Activated CD8-positive, alpha-beta T cell treated with anti-CD3 and anti-CD28 coated beads for 36 hours (primary cell): ENCODE measurements around the gene VWA1. TPM values are rescaled to one million over a fixed set of nuclear protein-coding genes. Genes with fewer than 3 reads are reported as not detected.
A peak's percentile ranks its signal among the peaks of the same experiment; 100 is the strongest.

ENCODE experiments used
- ATAC-seq: fragments of 200-7000 bp; cut with Tn5 transposase; one replicate; pipeline ENCODE4 v1.10.0; 2021; ENCODE audit warnings: mild to moderate bottlenecking, moderate library complexity
- CTCF ChIA-PET: fragments of 350-600 bp; sonication (Branson Sonifier 250); formaldehyde crosslinking; loops from one replicate; lab custom pipeline; 2021; ENCODE audit warnings: antibody characterized with exemption; lab: Charles Lee
- POLR2A ChIA-PET: fragments of 350-600 bp; sonication (Branson Sonifier 250); formaldehyde crosslinking; loops from one replicate; lab custom pipeline; 2021; ENCODE audit warnings: antibody characterized with exemption; lab: Charles Lee
- DNase-seq: peaks from one replicate; pipeline ENCODE4 v3.0.0-alpha.2; 2020
- H3K27ac Mint-ChIP-seq: one replicate; pipeline ENCODE4 v1.8.0; 2021; ENCODE audit warnings: mild to moderate bottlenecking, mixed read lengths
- H3K27me3 Mint-ChIP-seq: one replicate; pipeline ENCODE4 v1.8.0; 2021; ENCODE audit warnings: mixed read lengths
- H3K36me3 Mint-ChIP-seq: one replicate; pipeline ENCODE4 v1.8.0; 2021; ENCODE audit warnings: low read depth, mixed read lengths
- H3K4me1 Mint-ChIP-seq: one replicate; pipeline ENCODE4 v1.8.0; 2021; ENCODE audit warnings: low read depth, mixed read lengths
- H3K4me3 Mint-ChIP-seq: one replicate; pipeline ENCODE4 v1.8.0; 2021; ENCODE audit warnings: mild to moderate bottlenecking, moderate library complexity, mixed read lengths
- H3K9me3 Mint-ChIP-seq: one replicate; pipeline ENCODE4 v1.8.0; 2021; ENCODE audit warnings: mixed read lengths
- intact Hi-C: fragments of 100-400 bp; cut with micrococcal nuclease; formaldehyde crosslinking; loops from one replicate; pipeline ENCODE4 v1.10.0; 2022
- total RNA-seq, 2 experiments: library from RNA; stranded (reverse); gene quantifications; one replicate each; pipeline ENCODE4 v1.2.3, GENCODE V29; 2021
- TF ChIP-seq, protein P1 (sequence below): fragments of 200-600 bp; IDR thresholded peaks from one replicate; pipeline ENCODE4 v1.8.0; 2022; ENCODE audit warnings: antibody characterized with exemption, mild to moderate bottlenecking

The VWA1 gene
- total RNA-seq, 2 experiments from 2014 or later = 0.72 to 0.97 TPM

GRCh38 chr1:1395166-1395565, 40.3 kb upstream of the VWA1 start:
- TF ChIP-seq, protein P1, sequence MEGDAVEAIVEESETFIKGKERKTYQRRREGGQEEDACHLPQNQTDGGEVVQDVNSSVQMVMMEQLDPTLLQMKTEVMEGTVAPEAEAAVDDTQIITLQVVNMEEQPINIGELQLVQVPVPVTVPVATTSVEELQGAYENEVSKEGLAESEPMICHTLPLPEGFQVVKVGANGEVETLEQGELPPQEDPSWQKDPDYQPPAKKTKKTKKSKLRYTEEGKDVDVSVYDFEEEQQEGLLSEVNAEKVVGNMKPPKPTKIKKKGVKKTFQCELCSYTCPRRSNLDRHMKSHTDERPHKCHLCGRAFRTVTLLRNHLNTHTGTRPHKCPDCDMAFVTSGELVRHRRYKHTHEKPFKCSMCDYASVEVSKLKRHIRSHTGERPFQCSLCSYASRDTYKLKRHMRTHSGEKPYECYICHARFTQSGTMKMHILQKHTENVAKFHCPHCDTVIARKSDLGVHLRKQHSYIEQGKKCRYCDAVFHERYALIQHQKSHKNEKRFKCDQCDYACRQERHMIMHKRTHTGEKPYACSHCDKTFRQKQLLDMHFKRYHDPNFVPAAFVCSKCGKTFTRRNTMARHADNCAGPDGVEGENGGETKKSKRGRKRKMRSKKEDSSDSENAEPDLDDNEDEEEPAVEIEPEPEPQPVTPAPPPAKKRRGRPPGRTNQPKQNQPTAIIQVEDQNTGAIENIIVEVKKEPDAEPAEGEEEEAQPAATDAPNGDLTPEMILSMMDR = no peak
- ATAC-seq (no peak), DNase-seq (no peak)
- ChIA-PET POLR2A (interaction anchor here (1.3 kb wide), 1 partner anchor 14 kb away, joined by 3 read pairs; no protein-coding TSS in a partner anchor), CTCF (no interaction called here)
- Mint-ChIP-seq H3K4me3 (no peak overlapping the region), H3K9me3 (no peaks in the 10 kb centered on the region), H3K36me3 (peaks cover 66% of the 10 kb centered on the region), H3K4me1 (peaks cover 28% of the 10 kb centered on the region), H3K27me3 (no peaks in the 10 kb centered on the region), H3K27ac (peak overlapping the region; percentile 34)
- intact Hi-C loops = no loop called here

DNA sequence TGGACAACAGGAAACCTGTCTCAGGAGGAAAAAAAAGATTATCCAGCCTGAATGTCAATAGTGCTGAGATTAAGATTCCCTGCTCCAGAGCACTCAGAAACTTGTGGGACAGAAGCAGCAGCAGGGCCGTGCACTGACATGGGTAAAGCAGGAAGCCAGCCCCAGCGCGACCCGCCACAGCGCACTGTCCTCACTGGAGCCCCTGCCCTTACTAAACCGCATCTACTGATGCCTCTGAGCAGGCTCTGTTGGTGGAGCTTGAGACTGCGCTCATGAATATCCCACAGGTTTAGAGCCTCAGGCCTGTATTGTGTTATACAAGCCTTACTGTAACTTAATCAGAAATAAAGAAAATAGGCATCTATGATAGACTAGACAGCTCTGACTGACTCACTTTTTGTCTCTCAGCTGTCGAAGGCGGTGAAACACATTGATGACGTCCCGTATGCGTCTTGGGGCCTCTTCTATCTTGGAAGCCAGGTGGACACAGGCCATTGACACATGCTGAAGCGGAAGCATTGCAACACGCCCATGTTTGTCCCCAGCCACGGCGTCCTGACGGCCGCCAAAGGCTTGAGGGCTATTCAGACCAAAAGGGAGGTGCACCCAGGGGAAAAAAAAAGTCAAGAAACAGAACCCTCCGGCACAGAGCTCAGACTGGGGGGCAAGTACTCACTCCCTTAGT, 37.5 kb upstream of the VWA1 start:
- peak overlapping the region; percentile 93 for H3K4me3 Mint-ChIP-seq
- no peaks in the 10 kb centered on the region for H3K9me3 Mint-ChIP-seq
- no peak for ATAC-seq
- peaks cover 67% of the 10 kb centered on the region for H3K36me3 Mint-ChIP-seq
- H3K4me1 Mint-ChIP-seq = peaks cover 51% of the 10 kb centered on the region
- intact Hi-C loops = no loop called here
- peak; percentile 30 for DNase-seq
- H3K27ac Mint-ChIP-seq = peak overlapping the region; percentile 90
- POLR2A ChIA-PET = interaction anchor here (0.7 to 4.9 kb wide), 6 partner anchors 9 to 207 kb away, joined by 3 to 48 read pairs (median 14); partner anchors contain the start of genes AURKAIP1 and MRPL20
- CTCF ChIA-PET = interaction anchor here (1.4 to 2.2 kb wide), 3 partner anchors 10 to 26 kb away, joined by 4 to 10 read pairs (median 9); no protein-coding TSS in a partner anchor
- no peaks in the 10 kb centered on the region for H3K27me3 Mint-ChIP-seq
- TF ChIP-seq, protein P1 = no peak

GRCh38 chr1:1398677-1399186, 36.8 kb upstream of the VWA1 start:
- Mint-ChIP-seq H3K27me3 (no peaks in the 10 kb centered on the region), H3K4me1 (peaks cover 49% of the 10 kb centered on the region), H3K27ac (peak overlapping the region; percentile 90), H3K4me3 (peak overlapping the region; percentile 93), H3K36me3 (peaks cover 65% of the 10 kb centered on the region), H3K9me3 (no peaks in the 10 kb centered on the region)
- ATAC-seq (no peak), DNase-seq (peak; percentile 19)
- ChIA-PET CTCF (interaction anchor here (0.6 to 2.2 kb wide), 10 partner anchors 9 to 385 kb away, joined by 3 to 12 read pairs (median 6); partner anchors contain the start of genes AURKAIP1 and ISG15), POLR2A (interaction anchor here (0.6 to 4.9 kb wide), 12 partner anchors 9 to 129 kb away, joined by 3 to 48 read pairs (median 4); partner anchors contain the start of genes AURKAIP1, MRPL20 and VWA1)
- intact Hi-C loops = no loop called here
- TF ChIP-seq, protein P1 = no peak

DNA sequence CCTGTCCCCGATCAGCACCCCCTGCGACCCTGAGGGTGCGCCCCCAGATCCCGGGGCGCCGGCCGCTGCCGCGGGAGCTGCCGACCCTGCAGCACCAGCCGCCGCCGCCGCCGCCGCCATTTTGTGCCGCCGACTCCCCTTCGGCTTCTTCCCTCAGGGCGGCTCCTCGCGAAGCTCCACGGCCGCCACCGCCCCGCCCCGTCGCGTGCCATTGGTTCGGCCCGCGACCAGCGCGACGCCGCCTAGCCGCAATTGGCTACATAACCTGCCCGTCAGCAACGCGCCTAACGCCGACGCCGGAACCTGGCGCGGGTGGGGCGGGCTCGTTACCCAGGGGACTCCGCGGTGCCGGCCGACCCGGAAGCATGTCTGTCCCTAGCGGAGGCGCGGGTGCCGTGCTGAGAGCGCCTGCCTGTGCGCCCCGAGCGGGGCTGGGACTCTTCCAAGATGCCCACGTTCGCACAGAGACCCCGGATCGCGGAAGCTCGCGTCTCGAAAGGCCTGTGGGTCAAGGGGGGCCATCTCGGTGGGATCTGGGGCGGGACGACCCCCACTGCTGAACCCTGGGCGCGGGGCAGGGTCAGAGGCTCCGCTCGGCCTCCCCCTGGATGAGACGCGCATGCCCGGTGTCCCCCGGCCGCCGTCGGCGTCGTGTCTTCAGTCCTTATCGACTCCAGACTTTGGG, 36.2 kb upstream of the VWA1 start, which contains the start of gene CCNL2:
TSS of gene CCNL2 (minus strand) at position 149 of the 685 bp plus-strand sequence. CDS start at position 120, 29 bp downstream.
- TF ChIP-seq, protein P1 = peak; percentile 54
- DNase-seq = peak; percentile 99
- intact Hi-C loops = no loop called here
- peak; percentile 97 for ATAC-seq
- no peaks in the 10 kb centered on the region for H3K9me3 Mint-ChIP-seq
- H3K27ac Mint-ChIP-seq = peak within 1 kb of the TSS; percentile 90
- H3K4me3 Mint-ChIP-seq = peak within 1 kb of the TSS; percentile 93
- ChIA-PET CTCF (interaction anchor here (0.6 to 2.2 kb wide), 11 partner anchors 9 to 386 kb away, joined by 3 to 12 read pairs (median 6); partner anchors contain the start of genes AURKAIP1 and ISG15), POLR2A (interaction anchor here (0.6 to 4.9 kb wide), 16 partner anchors 8 to 232 kb away, joined by 3 to 48 read pairs (median 4); partner anchors contain the start of genes AURKAIP1, MRPL20 and VWA1)
- no peaks in the 10 kb centered on the region for H3K27me3 Mint-ChIP-seq
- H3K36me3 Mint-ChIP-seq = peaks cover 62% of the 10 kb centered on the region
- peaks cover 48% of the 10 kb centered on the region for H3K4me1 Mint-ChIP-seq
